SK-N-SH (cell line): ENCODE results near the gene OTUD1. TPM values are rescaled to one million over a fixed set of nuclear protein-coding genes. Genes with fewer than 3 reads are reported as not detected.

ENCODE experiments used
- CTCF ChIA-PET: fragments of 300-600, 350-600 bp; formaldehyde crosslinking; extraction: SDS; loops from one replicate; lab custom pipeline; 2021; lab: Yijun Ruan, JAX
- POLR2A ChIA-PET: fragments of 350-600 bp; sonication (Branson Sonifier 250); formaldehyde crosslinking; extraction: SDS; loops from one replicate; lab custom pipeline; 2020; ENCODE audit warnings: antibody characterized with exemption, inconsistent platforms; lab: Yijun Ruan, JAX
- DNase-seq: peaks from one replicate; pipeline ENCODE4 v3.0.0; 2012
- H2AFZ ChIP-seq: fragments of 200-600 bp; sonication (generic); 2 replicates; pipeline ENCODE4 v1.8.1; 2016; ENCODE audit warnings: antibody characterized with exemption, mild to moderate bottlenecking, low read depth
- H3F3A ChIP-seq: fragments of 200-600 bp; sonication (generic); replicated peaks from 2 replicates; pipeline ENCODE3; 2016; ENCODE audit warnings: antibody characterized with exemption, mild to moderate bottlenecking; ENCODE audit not compliant: insufficient read depth
- H3K27ac ChIP-seq, 2 experiments: fragments of 200-500 bp in 1 of 2; fragments of 200-600 bp in 1 of 2; sonication (Bioruptor generic) in 1 of 2; sonication (generic), shearing (Covaris generic) in 1 of 2; 2 replicates each; pipeline versions ENCODE4 v1.5.1 to v1.6.1; 2014 to 2016; ENCODE audit warnings: low read depth in 2 of 2, inconsistent platforms in 1 of 2, low read length in 1 of 2, mild to moderate bottlenecking in 1 of 2, mixed read lengths in 1 of 2
- H3K27me3 ChIP-seq: fragments of 200-600 bp; sonication (generic), shearing (Covaris generic); 2 replicates; pipeline ENCODE4 v1.6.1; 2016; ENCODE audit warnings: mixed run types; ENCODE audit not compliant: insufficient read depth
- H3K36me3 ChIP-seq, 2 experiments: fragments of 200-500 bp in 1 of 2; fragments of 200-600 bp in 1 of 2; sonication (Bioruptor generic) in 1 of 2; sonication (generic) in 1 of 2; replicated peaks in 1 of 2; 2 replicates each; pipeline versions ENCODE3 to v1.5.1; 2014 to 2016; ENCODE audit warnings: low read length in 1 of 2, mild to moderate bottlenecking in 1 of 2; ENCODE audit not compliant: insufficient read depth in 2 of 2, control insufficient read depth in 1 of 2
- H3K4me1 ChIP-seq, 2 experiments: fragments of 200-500 bp in 1 of 2; fragments of 200-600 bp in 1 of 2; sonication (Bioruptor generic) in 1 of 2; sonication (generic), shearing (Covaris generic) in 1 of 2; 2 replicates each; pipeline versions ENCODE4 v1.5.1 to v1.6.1; 2014 to 2016; ENCODE audit warnings: low read depth in 1 of 2, low read length in 1 of 2, mixed run types in 1 of 2; ENCODE audit not compliant: insufficient read depth in 2 of 2, control insufficient read depth in 1 of 2
- H3K4me2 ChIP-seq: fragments of 200-600 bp; sonication (generic), shearing (Covaris generic); 2 replicates; pipeline ENCODE4 v1.6.1; 2017; ENCODE audit warnings: mixed run types
- H3K4me3 ChIP-seq, 2 experiments: fragments of 200-500 bp in 1 of 2; fragments of 200-600 bp in 1 of 2; sonication (Bioruptor generic) in 1 of 2; sonication (generic), shearing (Covaris generic) in 1 of 2; 2 replicates each; pipeline versions ENCODE4 v1.5.1 to v1.8.1; 2014 to 2016; ENCODE audit warnings: low read depth in 2 of 2, inconsistent platforms in 1 of 2, low read length in 1 of 2, mild to moderate bottlenecking in 1 of 2, mixed read lengths in 1 of 2, moderate library complexity in 1 of 2
- H3K79me2 ChIP-seq: fragments of 200-600 bp; sonication (generic); 2 replicates; pipeline ENCODE4 v1.8.1; 2017; ENCODE audit warnings: mild to moderate bottlenecking; ENCODE audit not compliant: insufficient read depth
- H3K9ac ChIP-seq: fragments of 200-600 bp; sonication (generic); 2 replicates; pipeline ENCODE4 v1.6.1; 2017; ENCODE audit warnings: mixed run types
- H3K9me2 ChIP-seq: fragments of 200-600 bp; sonication (generic); 2 replicates; pipeline ENCODE4 v1.6.1; 2017; ENCODE audit warnings: mixed run types
- H3K9me3 ChIP-seq: fragments of 200-600 bp; sonication (generic); 2 replicates; pipeline ENCODE4 v1.6.1; 2017; ENCODE audit warnings: mixed run types, mild to moderate bottlenecking, moderate library complexity
- H4K20me1 ChIP-seq: fragments of 200-600 bp; sonication (generic); 2 replicates; pipeline ENCODE4 v1.6.1; 2017; ENCODE audit warnings: mild to moderate bottlenecking, mixed run types; ENCODE audit not compliant: insufficient read depth
- EP300 ChIP-seq, 2 experiments: IDR thresholded peaks; 2 replicates each; pipeline versions ENCODE4 v1.4.0 to v1.6.1; 2012; ENCODE audit warnings: borderline replicate concordance in 1 of 2, low read depth in 1 of 2, low read length in 1 of 2
- FOSL2 ChIP-seq: IDR thresholded peaks from 2 replicates; pipeline ENCODE4 v1.4.0; 2012; ENCODE audit warnings: low read depth, mild to moderate bottlenecking, moderate library complexity, borderline replicate concordance
- FOXJ3 ChIP-seq: sonication (generic); formaldehyde crosslinking; IDR thresholded peaks from 2 replicates; pipeline ENCODE4 v1.5.1; 2020; ENCODE audit warnings: mild to moderate bottlenecking, missing genetic modification reagents
- FOXM1 ChIP-seq: IDR thresholded peaks from 2 replicates; pipeline ENCODE4 v1.4.0; 2012; ENCODE audit warnings: low read depth, mild to moderate bottlenecking
- GABPA ChIP-seq: IDR thresholded peaks from 2 replicates; pipeline ENCODE4 v1.4.0; 2012; ENCODE audit warnings: low read depth, mild to moderate bottlenecking
- JUND ChIP-seq: IDR thresholded peaks from 2 replicates; pipeline ENCODE4 v1.4.0; 2012
- MAX ChIP-seq: IDR thresholded peaks from 2 replicates; pipeline ENCODE4 v1.4.0; 2012; ENCODE audit warnings: low read depth
- NRF1 ChIP-seq: IDR thresholded peaks from 2 replicates; pipeline ENCODE4 v1.6.1; 2012; ENCODE audit warnings: low read depth, mild to moderate bottlenecking, low read length
- POLR2AphosphoS5 ChIP-seq: IDR thresholded peaks from 2 replicates; pipeline ENCODE4 v1.6.1; 2012; ENCODE audit warnings: low read depth, low read length
- RXRA ChIP-seq: IDR thresholded peaks from 2 replicates; pipeline ENCODE4 v1.4.0; 2012; ENCODE audit warnings: low read depth, mild to moderate bottlenecking, borderline replicate concordance
- TAF1 ChIP-seq: IDR thresholded peaks from 2 replicates; pipeline ENCODE4 v1.6.1; 2012; ENCODE audit warnings: low read depth, mild to moderate bottlenecking, low read length, moderate library complexity, borderline replicate concordance
- YY1 ChIP-seq: IDR thresholded peaks from 2 replicates; pipeline ENCODE4 v1.4.0; 2012; ENCODE audit warnings: low read depth, mild to moderate bottlenecking
- WGBS: methylation state at CpG from one replicate; pipeline ENCODE4 v1.1.6; 2017; ENCODE audit warnings: low lambda C conversion rate; 5-methylcytosine and 5-hydroxymethylcytosine counted together
- polyA plus RNA-seq, 3 experiments: library from polyadenylated mRNA; depleted of rRNA; stranded (reverse); fragments of >200 nt; gene quantifications; 2 replicates each; pipeline ENCODE4 v1.2.3, GENCODE V29; 2012
- TF ChIP-seq, protein P1 (sequence below): IDR thresholded peaks from 2 replicates; pipeline ENCODE4 v1.4.0; 2012; ENCODE audit warnings: low read depth, borderline replicate concordance

Gene OTUD1
- polyA plus RNA-seq, 1 of the 3 experiments (the other 2 are of a cell fraction): 8.5 TPM

- DNase-seq: no peak
- Histone ChIP-seq H2AFZ (no peak overlapping the region), H3K27ac (no peak overlapping the region), H3K4me2 (no peak overlapping the region), H4K20me1 (no peaks in the 10 kb centered on the region), H3K36me3 (no peaks in the 10 kb centered on the region), H3F3A (no peaks in the 10 kb centered on the region), H3K79me2 (no peaks in the 10 kb centered on the region), H3K4me3 (no peak overlapping the region), H3K9ac (no peak overlapping the region), H3K4me1 (no peaks in the 10 kb centered on the region), H3K9me3 (no peaks in the 10 kb centered on the region), H3K9me2 (no peaks in the 10 kb centered on the region), H3K27me3 (no peaks in the 10 kb centered on the region)
- WGBS: 74% methylated on average over 2 of the region's 2 CpGs
- CTCF ChIA-PET: no interaction called here
- POLR2A ChIA-PET: no interaction called here
- TF ChIP-seq FOXM1 (no peak), FOXJ3 (CRISPR knock-in tag) (no peak), TAF1 (no peak), RXRA (no peak), MAX (no peak), EP300 (IDR thresholded peaks at IDR 0.05; ENCODE audit: borderline replicate concordance in 1 of 2, low read depth in 1 of 2, low read length in 1 of 2) (no peak), FOSL2 (no peak), JUND (no peak), NRF1 (no peak)
- TF ChIP-seq, protein P1, sequence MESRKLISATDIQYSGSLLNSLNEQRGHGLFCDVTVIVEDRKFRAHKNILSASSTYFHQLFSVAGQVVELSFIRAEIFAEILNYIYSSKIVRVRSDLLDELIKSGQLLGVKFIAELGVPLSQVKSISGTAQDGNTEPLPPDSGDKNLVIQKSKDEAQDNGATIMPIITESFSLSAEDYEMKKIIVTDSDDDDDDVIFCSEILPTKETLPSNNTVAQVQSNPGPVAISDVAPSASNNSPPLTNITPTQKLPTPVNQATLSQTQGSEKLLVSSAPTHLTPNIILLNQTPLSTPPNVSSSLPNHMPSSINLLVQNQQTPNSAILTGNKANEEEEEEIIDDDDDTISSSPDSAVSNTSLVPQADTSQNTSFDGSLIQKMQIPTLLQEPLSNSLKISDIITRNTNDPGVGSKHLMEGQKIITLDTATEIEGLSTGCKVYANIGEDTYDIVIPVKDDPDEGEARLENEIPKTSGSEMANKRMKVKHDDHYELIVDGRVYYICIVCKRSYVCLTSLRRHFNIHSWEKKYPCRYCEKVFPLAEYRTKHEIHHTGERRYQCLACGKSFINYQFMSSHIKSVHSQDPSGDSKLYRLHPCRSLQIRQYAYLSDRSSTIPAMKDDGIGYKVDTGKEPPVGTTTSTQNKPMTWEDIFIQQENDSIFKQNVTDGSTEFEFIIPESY: no peak
Measured at GRCh38 chr10:23474081-23474480, 35.2 kb downstream of the OTUD1 start.

DNA sequence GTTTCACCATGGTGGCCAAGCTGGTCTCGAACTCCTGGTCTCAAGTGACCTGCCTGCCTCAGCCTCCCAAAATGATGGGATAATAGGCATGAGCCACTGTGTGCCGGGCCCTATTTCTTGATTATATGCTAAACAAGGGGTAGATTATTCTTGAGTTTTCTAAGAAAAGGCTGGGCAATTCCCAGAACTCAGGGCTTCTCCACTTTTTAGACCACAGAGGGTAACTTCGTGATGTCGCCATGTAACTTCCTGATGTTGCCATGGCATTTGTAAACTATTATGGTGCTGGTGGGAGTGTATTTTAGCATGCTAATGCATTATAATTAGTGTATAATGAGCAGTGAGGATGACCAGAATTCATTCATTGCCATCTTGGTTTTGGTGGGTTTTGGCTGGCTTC, 35.8 kb downstream of the OTUD1 start:
- H3K4me2 ChIP-seq: no peak overlapping the region
- no peak for DNase-seq
- 59% methylated on average over 4 of the region's 4 CpGs for WGBS

More for the DNA sequence above, 35.8 kb downstream of the OTUD1 start:
- H3K36me3 ChIP-seq: no peaks in the 10 kb centered on the region
- H3F3A ChIP-seq: no peaks in the 10 kb centered on the region
- no peaks in the 10 kb centered on the region for H3K4me1 ChIP-seq
- no peak overlapping the region for H3K4me3 ChIP-seq
- H3K79me2 ChIP-seq: no peaks in the 10 kb centered on the region
- H3K9ac ChIP-seq: no peak overlapping the region
- no peaks in the 10 kb centered on the region for H3K9me3 ChIP-seq
- no peak overlapping the region for H3K27ac ChIP-seq
- H3K9me2 ChIP-seq: no peaks in the 10 kb centered on the region
- H3K27me3 ChIP-seq: no peaks in the 10 kb centered on the region
- H4K20me1 ChIP-seq: no peaks in the 10 kb centered on the region
- TF ChIP-seq, protein P1: no peak
- no peak for TF ChIP-seq GABPA
- no peak for TF ChIP-seq POLR2AphosphoS5
- TF ChIP-seq YY1: no peak
- no peak overlapping the region for H2AFZ ChIP-seq
- POLR2A ChIA-PET: no interaction called here
- CTCF ChIA-PET: no interaction called here
